Measurements from ENCODE around the gene PAQR7. TPM values are rescaled to one million over a fixed set of nuclear protein-coding genes. Genes with fewer than 3 reads are reported as not detected.

PAQR7 gene
- total RNA-seq, 1 experiment from 2014 or later = 6.4 TPM

GRCh38 chr1:25867210-25867991 is 8.1 kb downstream of the PAQR7 start:
- BruUV-seq (replicated peaks) = no TSS peak
- no peaks in the 10 kb centered on the region for H3K27me3 ChIP-seq (ENCODE audit: low read length)
- DNase-seq (no peak), ATAC-seq (no peak)
- H3K36me3 ChIP-seq (ENCODE audit: low read depth, low read length) = no peaks in the 10 kb centered on the region
- CTCF ChIA-PET = no interaction called here
- H3K27ac ChIP-seq (ENCODE audit: low read length) = no peak overlapping the region
- intact Hi-C loops (cut with micrococcal nuclease) = no loop called here
- H3K9ac ChIP-seq (ENCODE audit: low read length) = no peak overlapping the region
- no peak overlapping the region for H3K4me3 ChIP-seq (ENCODE audit: low read length)
- no peaks in the 10 kb centered on the region for H3K4me1 ChIP-seq (ENCODE audit: insufficient read depth, low read length)
- no peaks in the 10 kb centered on the region for H3K9me2 ChIP-seq (replicated peaks; ENCODE audit: low read length)
- H3K9me3 ChIP-seq (ENCODE audit: low read length) = no peaks in the 10 kb centered on the region
- no peak overlapping the region for H2AFZ ChIP-seq (ENCODE audit: low read length)
- H4K20me1 ChIP-seq (ENCODE audit: low read length) = no peaks in the 10 kb centered on the region
- no peak overlapping the region for H3K4me2 ChIP-seq (ENCODE audit: low read length)
- TF ChIP-seq EZH2phosphoT487 (IDR thresholded peaks at IDR 0.05; ENCODE audit: borderline replicate concordance, low read length) (no peak), CTCF (conservative IDR thresholded peaks at IDR 0.05; ENCODE audit: low read depth, low read length) (no peak), EZH2 (IDR thresholded peaks at IDR 0.05; ENCODE audit: low read length, unreplicated experiment) (no peak)
- H3K79me2 ChIP-seq (ENCODE audit: low read length) = no peaks in the 10 kb centered on the region
- POLR2A ChIA-PET (ENCODE audit: unreplicated experiment) = no interaction called here
- no peaks in the 10 kb centered on the region for H3F3A ChIP-seq (ENCODE audit: low read length, unreplicated experiment)

- Histone ChIP-seq H3K4me1 (ENCODE audit: insufficient read depth, low read length) (no peaks in the 10 kb centered on the region), H3K36me3 (ENCODE audit: low read depth, low read length) (no peaks in the 10 kb centered on the region), H3K4me2 (ENCODE audit: low read length) (no peak overlapping the region), H3F3A (ENCODE audit: low read length, unreplicated experiment) (no peaks in the 10 kb centered on the region), H4K20me1 (ENCODE audit: low read length) (no peaks in the 10 kb centered on the region), H3K79me2 (ENCODE audit: low read length) (no peaks in the 10 kb centered on the region), H3K9ac (ENCODE audit: low read length) (no peak overlapping the region), H3K9me3 (ENCODE audit: low read length) (no peaks in the 10 kb centered on the region), H3K27ac (ENCODE audit: low read length) (no peak overlapping the region), H3K27me3 (ENCODE audit: low read length) (no peaks in the 10 kb centered on the region), H2AFZ (ENCODE audit: low read length) (no peak overlapping the region), H3K4me3 (ENCODE audit: low read length) (no peak overlapping the region), H3K9me2 (replicated peaks; ENCODE audit: low read length) (no peaks in the 10 kb centered on the region)
- intact Hi-C loops (cut with micrococcal nuclease) = no loop called here
- ATAC-seq = no peak
- no TSS peak for BruUV-seq (replicated peaks)
- ChIA-PET CTCF (no interaction called here), POLR2A (ENCODE audit: unreplicated experiment) (no interaction called here)
- no peak for DNase-seq
- TF ChIP-seq CTCF (conservative IDR thresholded peaks at IDR 0.05; ENCODE audit: low read depth, low read length) = no peak
- TF ChIP-seq EZH2phosphoT487 (IDR thresholded peaks at IDR 0.05; ENCODE audit: borderline replicate concordance, low read length) = no peak
- no peak for TF ChIP-seq EZH2 (IDR thresholded peaks at IDR 0.05; ENCODE audit: low read length, unreplicated experiment)
These were observed 9.2 kb downstream of the PAQR7 start for GRCh38 chr1:25866288-25866687.

GRCh38 chr1:25864434-25864833 is 11.1 kb downstream of the PAQR7 start:
- Histone ChIP-seq H3K4me3 (ENCODE audit: low read length) (no peak overlapping the region), H3K79me2 (ENCODE audit: low read length) (no peaks in the 10 kb centered on the region), H3K4me2 (ENCODE audit: low read length) (no peak overlapping the region), H3K4me1 (ENCODE audit: insufficient read depth, low read length) (0 out of 2 replicates have a peak, but pooled peaks cover 3% of the 10 kb centered on the region), H3K9me3 (ENCODE audit: low read length) (no peaks in the 10 kb centered on the region), H3K9ac (ENCODE audit: low read length) (no peak overlapping the region), H3K27me3 (ENCODE audit: low read length) (no peaks in the 10 kb centered on the region), H3F3A (ENCODE audit: low read length, unreplicated experiment) (no peaks in the 10 kb centered on the region), H3K9me2 (replicated peaks; ENCODE audit: low read length) (no peaks in the 10 kb centered on the region), H2AFZ (ENCODE audit: low read length) (no peak overlapping the region), H4K20me1 (ENCODE audit: low read length) (no peaks in the 10 kb centered on the region), H3K36me3 (ENCODE audit: low read depth, low read length) (no peaks in the 10 kb centered on the region), H3K27ac (ENCODE audit: low read length) (no peak overlapping the region)
- TF ChIP-seq EZH2phosphoT487 (IDR thresholded peaks at IDR 0.05; ENCODE audit: borderline replicate concordance, low read length) (no peak), CTCF (conservative IDR thresholded peaks at IDR 0.05; ENCODE audit: low read depth, low read length) (no peak), EZH2 (IDR thresholded peaks at IDR 0.05; ENCODE audit: low read length, unreplicated experiment) (no peak)
- ATAC-seq = no peak
- ChIA-PET CTCF (no interaction called here), POLR2A (ENCODE audit: unreplicated experiment) (interaction anchor here (1.0 kb wide), 1 partner anchor 292 kb away, joined by 4 read pairs; no protein-coding TSS in a partner anchor)
- intact Hi-C loops (cut with micrococcal nuclease) = no loop called here
- no peak for DNase-seq
- BruUV-seq (replicated peaks) = no TSS peak

All from PC-3 (cell line).